ENCODE measurements around the gene DEPDC5. TPM values are rescaled to one million over a fixed set of nuclear protein-coding genes. Genes with fewer than 3 reads are reported as not detected.

DEPDC5 gene
- total RNA-seq, 2 experiments from 2014 or later = 43.0 to 77.1 TPM

DNA sequence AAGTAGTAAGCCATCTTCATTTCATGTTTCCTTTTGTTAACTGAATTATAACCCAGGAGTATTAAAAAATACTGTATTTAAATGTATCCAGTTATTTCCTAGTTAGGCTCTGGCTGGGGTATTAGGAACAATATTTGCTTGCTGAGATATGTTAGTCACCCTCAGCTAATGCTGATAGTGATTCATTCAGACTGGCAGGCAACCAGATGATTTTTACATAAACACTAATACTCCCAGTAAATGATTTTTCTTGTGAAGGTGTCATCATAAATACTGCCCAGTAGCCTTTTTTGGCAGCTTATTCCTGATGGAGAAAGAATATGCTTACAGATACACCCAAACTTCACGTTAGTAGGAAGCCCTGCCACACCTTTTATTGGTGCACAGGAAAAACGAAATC is 198.7 kb downstream of the DEPDC5 start:
- TF ChIP-seq EZH2phosphoT487 (IDR thresholded peaks at IDR 0.05; ENCODE audit: borderline replicate concordance, low read depth, low read length) = no peak
- TF ChIP-seq, protein P1, sequence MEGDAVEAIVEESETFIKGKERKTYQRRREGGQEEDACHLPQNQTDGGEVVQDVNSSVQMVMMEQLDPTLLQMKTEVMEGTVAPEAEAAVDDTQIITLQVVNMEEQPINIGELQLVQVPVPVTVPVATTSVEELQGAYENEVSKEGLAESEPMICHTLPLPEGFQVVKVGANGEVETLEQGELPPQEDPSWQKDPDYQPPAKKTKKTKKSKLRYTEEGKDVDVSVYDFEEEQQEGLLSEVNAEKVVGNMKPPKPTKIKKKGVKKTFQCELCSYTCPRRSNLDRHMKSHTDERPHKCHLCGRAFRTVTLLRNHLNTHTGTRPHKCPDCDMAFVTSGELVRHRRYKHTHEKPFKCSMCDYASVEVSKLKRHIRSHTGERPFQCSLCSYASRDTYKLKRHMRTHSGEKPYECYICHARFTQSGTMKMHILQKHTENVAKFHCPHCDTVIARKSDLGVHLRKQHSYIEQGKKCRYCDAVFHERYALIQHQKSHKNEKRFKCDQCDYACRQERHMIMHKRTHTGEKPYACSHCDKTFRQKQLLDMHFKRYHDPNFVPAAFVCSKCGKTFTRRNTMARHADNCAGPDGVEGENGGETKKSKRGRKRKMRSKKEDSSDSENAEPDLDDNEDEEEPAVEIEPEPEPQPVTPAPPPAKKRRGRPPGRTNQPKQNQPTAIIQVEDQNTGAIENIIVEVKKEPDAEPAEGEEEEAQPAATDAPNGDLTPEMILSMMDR (conservative IDR thresholded peaks at IDR 0.05; ENCODE audit: low read length) = no peak
- Histone ChIP-seq H3K4me3 (ENCODE audit: low read depth, low read length, poor library complexity, severe bottlenecking) (no peak overlapping the region), H3K36me3 (ENCODE audit: insufficient read depth, low read length) (peaks cover 99% of the 10 kb centered on the region), H3K4me1 (ENCODE audit: insufficient read depth, low read length, poor library complexity, severe bottlenecking) (peaks cover 9% of the 10 kb centered on the region), H3K9me2 (ENCODE audit: insufficient read depth, low read length) (no peaks in the 10 kb centered on the region), H3K4me2 (ENCODE audit: low read length) (no peak overlapping the region), H4K20me1 (ENCODE audit: insufficient read depth, low read length) (peaks cover 52% of the 10 kb centered on the region), H3K79me2 (ENCODE audit: insufficient read depth, low read depth, low read length) (peaks cover 87% of the 10 kb centered on the region), H2AFZ (ENCODE audit: low read length) (no peak overlapping the region), H3K9me3 (ENCODE audit: low read length) (no peaks in the 10 kb centered on the region), H3K27ac (ENCODE audit: low read depth, low read length, poor library complexity, severe bottlenecking) (no peak overlapping the region)
- POLR2A ChIA-PET = interaction anchor here (0.7 kb wide), 2 partner anchors 17 to 164 kb away, joined by 3 read pairs; no protein-coding TSS in a partner anchor
- intact Hi-C loops (cut with micrococcal nuclease; ENCODE audit: unreplicated experiment) = no loop called here
- CTCF ChIA-PET (ENCODE audit: unreplicated experiment) = interaction anchor here (0.9 to 1.5 kb wide), 2 partner anchors 18 to 198 kb away, joined by 3 read pairs; no protein-coding TSS in a partner anchor
- DNase-seq (ENCODE audit: low spot score) = no peak
- no TSS peak for BruUV-seq (replicated peaks)

DNA sequence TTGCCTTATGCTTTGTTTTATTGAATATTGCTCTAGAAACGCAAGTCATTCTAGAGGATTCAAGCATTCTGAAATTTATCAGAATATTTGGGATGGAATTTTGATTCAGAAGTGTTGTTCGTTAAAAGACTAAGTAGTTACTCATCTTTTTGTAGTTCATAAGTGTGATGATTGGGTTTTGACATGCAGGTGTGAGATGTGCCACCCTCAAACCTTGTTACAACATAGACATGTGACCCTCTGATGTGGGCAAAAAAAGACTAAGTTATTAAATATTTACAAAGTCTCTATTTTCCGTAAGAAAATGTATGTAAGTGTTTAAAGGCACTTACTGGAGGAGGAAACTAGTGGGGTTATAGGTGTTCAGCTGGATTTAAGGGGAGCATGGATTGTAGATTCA is 199.4 kb downstream of the DEPDC5 start:
- Histone ChIP-seq H3K9me2 (ENCODE audit: insufficient read depth, low read length) (no peaks in the 10 kb centered on the region), H3K4me3 (ENCODE audit: low read depth, low read length, poor library complexity, severe bottlenecking) (no peak overlapping the region), H3K4me1 (ENCODE audit: insufficient read depth, low read length, poor library complexity, severe bottlenecking) (peaks cover 7% of the 10 kb centered on the region), H4K20me1 (ENCODE audit: insufficient read depth, low read length) (peaks cover 49% of the 10 kb centered on the region), H2AFZ (ENCODE audit: low read length) (no peak overlapping the region), H3K36me3 (ENCODE audit: insufficient read depth, low read length) (peaks cover 99% of the 10 kb centered on the region), H3K27ac (ENCODE audit: low read depth, low read length, poor library complexity, severe bottlenecking) (no peak overlapping the region), H3K79me2 (ENCODE audit: insufficient read depth, low read depth, low read length) (peaks cover 80% of the 10 kb centered on the region), H3K4me2 (ENCODE audit: low read length) (no peak overlapping the region), H3K9me3 (ENCODE audit: low read length) (no peaks in the 10 kb centered on the region)
- intact Hi-C loops (cut with micrococcal nuclease; ENCODE audit: unreplicated experiment) = no loop called here
- no peak for TF ChIP-seq EZH2phosphoT487 (IDR thresholded peaks at IDR 0.05; ENCODE audit: borderline replicate concordance, low read depth, low read length)
- TF ChIP-seq, protein P1 (conservative IDR thresholded peaks at IDR 0.05; ENCODE audit: low read length) = no peak
- POLR2A ChIA-PET = interaction anchor here (0.7 kb wide), 3 partner anchors 17 to 165 kb away, joined by 3 read pairs; no protein-coding TSS in a partner anchor
- no peak for DNase-seq (ENCODE audit: low spot score)
- CTCF ChIA-PET (ENCODE audit: unreplicated experiment) = interaction anchor here (0.9 to 1.5 kb wide), 2 partner anchors 17 to 199 kb away, joined by 3 read pairs; no protein-coding TSS in a partner anchor
- BruUV-seq (replicated peaks) = no TSS peak
